Measurements from ENCODE around the gene ARSK. TPM values are rescaled to one million over a fixed set of nuclear protein-coding genes. Genes with fewer than 3 reads are reported as not detected.

The ARSK gene
- total and polyA plus RNA-seq, 2 of the 4 experiments (the other 2 are of a cell fraction), result 15.1 to 22.0 TPM

- H2BK5ac ChIP-seq (ENCODE audit: low read depth, low read length, poor library complexity, severe bottlenecking), result no peak overlapping the region
- no peaks in the 10 kb centered on the region for H4K20me1 ChIP-seq (ENCODE audit: insufficient read depth, low read length)
- dilution Hi-C loops (cut with HindIII; ENCODE audit: low sequenced_read_pairs, unreplicated experiment), result no loop called here
- no peak overlapping the region for H4K8ac ChIP-seq (ENCODE audit: low read depth in 2 of 2, low read length in 2 of 2)
- TF ChIP-seq RFX5 (IDR thresholded peaks at IDR 0.05; ENCODE audit: low read depth, low read length) (no peak), CEBPB (IDR thresholded peaks at IDR 0.05; ENCODE audit: low read depth, low read length) (peak; percentile 41; the same call in 1 of the 2 replicates)
- no peak overlapping the region for H3K56ac ChIP-seq (ENCODE audit: extremely low read depth, insufficient read depth, low read length)
- no peak overlapping the region for H3K14ac ChIP-seq (replicated peaks; ENCODE audit: low read depth, low read length)
- no peak overlapping the region for H4K91ac ChIP-seq (ENCODE audit: insufficient read depth, low read depth, low read length)
- H2AK5ac ChIP-seq (ENCODE audit: low read depth, low read length), result no peak overlapping the region
- no CpG with 5 or more reads among the region's 3 CpGs for WGBS, 2 experiments (ENCODE audit: extremely low coverage in 2 of 2, insufficient read length in 1 of 2)
- H3K27ac ChIP-seq (ENCODE audit: insufficient read depth, low read length), result no peak overlapping the region
- no peak overlapping the region; the same call in 2 of the 3 replicates for H2BK15ac ChIP-seq (ENCODE audit: low read depth, low read length)
- H3K9me1 ChIP-seq (ENCODE audit: insufficient read depth, low read length), result peaks cover 3% of the 10 kb centered on the region; the same call in 1 of the 2 replicates
- DNase-seq (no peak), ATAC-seq (ENCODE audit: low read depth) (no peak)
- no peak overlapping the region for H3K4me2 ChIP-seq (ENCODE audit: low read depth, low read length)
- no peaks in the 10 kb centered on the region for H3K9me3 ChIP-seq (ENCODE audit: control insufficient read depth, insufficient read depth, low read length)
- ChIA-PET POLR2A (ENCODE audit: unreplicated experiment) (no interaction called here), CTCF (no interaction called here)
- no peak overlapping the region for H3K9ac ChIP-seq (ENCODE audit: low read depth, low read length)
- H3K4ac ChIP-seq (ENCODE audit: low read depth, low read length), result no peak overlapping the region
- H2BK20ac ChIP-seq (ENCODE audit: low read depth, low read length), result no peak overlapping the region
- H3K18ac ChIP-seq (ENCODE audit: low read depth, low read length), result no peak overlapping the region
- peaks cover 5% of the 10 kb centered on the region; the same call in 1 of the 2 replicates for H3K4me1 ChIP-seq (ENCODE audit: control insufficient read depth, insufficient read depth, low read length)
- H3K79me1 ChIP-seq (ENCODE audit: low read depth in 1 of 2, low read length in 2 of 2), result peaks cover 12 to 19% of the 10 kb centered on the region in 2 experiments; a peak in 3 of 4 replicates
- H4K5ac ChIP-seq (ENCODE audit: low read depth, low read length), result no peak overlapping the region
- no peak overlapping the region for H2BK120ac ChIP-seq (ENCODE audit: low read depth, low read length)
- no peak overlapping the region for H2AFZ ChIP-seq (replicated peaks; ENCODE audit: low read length, poor library complexity)
- H3K23ac ChIP-seq (ENCODE audit: low read depth, low read length), result no peak overlapping the region
- H3K36me3 ChIP-seq (ENCODE audit: control insufficient read depth, insufficient read depth, low read length), result no peaks in the 10 kb centered on the region
- no TSS peak for BruUV-seq (replicated peaks)
- H3K27me3 ChIP-seq (ENCODE audit: control insufficient read depth, insufficient read depth, low read length), result no peaks in the 10 kb centered on the region
- in situ Hi-C loops (cut with MboI; ENCODE audit: low sequenced_read_pairs), result no loop called here
- H2AK9ac ChIP-seq (replicated peaks; ENCODE audit: low read depth, low read length, poor library complexity), result no peak overlapping the region
- intact Hi-C loops (cut with micrococcal nuclease), result no loop called here
- no peak overlapping the region for H3K4me3 ChIP-seq (ENCODE audit: insufficient read depth, low read depth, low read length)
These were observed 40.5 kb downstream of the ARSK start for GRCh38 chr5:95595289-95595931.
